A673 (cell line): ENCODE measurements around the gene POMP. TPM values are rescaled to one million over a fixed set of nuclear protein-coding genes. Genes with fewer than 3 reads are reported as not detected.
A peak's percentile ranks its signal among the peaks of the same experiment; 100 is the strongest.

Experiments used
- BruUV-seq: library from RNA; stranded (reverse); fragments of 400-500 nt; replicated peaks from 2 replicates; lab custom pipeline; 2021; lab: Mats Ljungman, UMichigan
- CTCF ChIA-PET: fragments of 300-600 bp; sonication (Branson Sonifier 250); formaldehyde crosslinking; loops from one replicate; lab custom pipeline; 2022; ENCODE audit warnings: antibody characterized with exemption; lab: Charles Lee
- POLR2A ChIA-PET: fragments of 300-600 bp; sonication (Branson Sonifier 250); formaldehyde crosslinking; loops from one replicate; lab custom pipeline; 2022; ENCODE audit warnings: antibody characterized with exemption; ENCODE audit not compliant: low non-redundant PET; lab: Charles Lee
- DNase-seq: peaks from one replicate; pipeline ENCODE4 v3.0.0-alpha.2; 2015; ENCODE audit warnings: low spot score
- H3K27ac ChIP-seq: fragments of 200-600 bp; sonication (generic); 2 replicates; pipeline ENCODE4 v1.5.1; 2016; ENCODE audit warnings: mixed run types, low read depth, mild to moderate bottlenecking, mixed read lengths, antibody characterized with exemption, low read length; ENCODE audit not compliant: poor library complexity, severe bottlenecking
- H3K27me3 ChIP-seq: fragments of 200-600 bp; sonication (generic); replicated peaks from 2 replicates; pipeline ENCODE4 v1.6.1; 2017; ENCODE audit warnings: mixed run types, low read depth, mild to moderate bottlenecking, mixed read lengths, antibody characterized with exemption, low read length; ENCODE audit not compliant: insufficient read depth, poor library complexity
- H3K36me3 ChIP-seq: fragments of 200-600 bp; sonication (generic); 2 replicates; pipeline ENCODE4 v1.6.1; 2016; ENCODE audit warnings: mixed run types, mild to moderate bottlenecking, mixed read lengths, antibody characterized with exemption, low read length; ENCODE audit not compliant: insufficient read depth, poor library complexity, severe bottlenecking
- H3K4me1 ChIP-seq: fragments of 200-600 bp; sonication (generic); 2 replicates; pipeline ENCODE4 v1.6.1; 2017; ENCODE audit warnings: mixed run types, mild to moderate bottlenecking, mixed read lengths, antibody characterized with exemption, low read length; ENCODE audit not compliant: insufficient read depth, poor library complexity, severe bottlenecking
- H3K4me3 ChIP-seq: fragments of 200-600 bp; sonication (generic); 2 replicates; pipeline ENCODE4 v1.5.1; 2016; ENCODE audit warnings: low read depth, mixed run types, mild to moderate bottlenecking, mixed read lengths, low read length; ENCODE audit not compliant: poor library complexity, severe bottlenecking
- H3K9me3 ChIP-seq: fragments of 200-600 bp; sonication (generic); 2 replicates; pipeline ENCODE4 v1.6.1; 2016; ENCODE audit warnings: mixed run types, low read depth, mild to moderate bottlenecking, mixed read lengths, antibody characterized with exemption, low read length; ENCODE audit not compliant: poor library complexity, severe bottlenecking
- CTCF ChIP-seq: fragments of 300-800, 200-600 bp; sonication (generic); conservative IDR thresholded peaks from 2 replicates; pipeline ENCODE4 v1.5.1; 2017; ENCODE audit warnings: low read depth, mild to moderate bottlenecking, antibody characterized with exemption, low read length, moderate library complexity, mixed read lengths
- EZH2 ChIP-seq: fragments of 200-600 bp; sonication (generic); IDR thresholded peaks from 2 replicates; pipeline ENCODE4 v1.6.1; 2017; ENCODE audit warnings: borderline replicate concordance, low read depth, mild to moderate bottlenecking, mixed read lengths, antibody characterized with exemption, low read length; ENCODE audit not compliant: poor library complexity, severe bottlenecking
- intact Hi-C: fragments of 100-400 bp; cut with micrococcal nuclease; formaldehyde crosslinking; loops from one replicate; pipeline ENCODE4 v1.10.0; 2022; ENCODE audit not compliant: unreplicated experiment
- total RNA-seq: library from RNA; stranded (reverse); gene quantifications from 2 replicates; pipeline ENCODE4 v1.2.3, GENCODE V29; 2021

Gene POMP
- total RNA-seq, 1 experiment from 2014 or later = 185 TPM

GRCh38 chr13:28621449-28621848, 37.5 kb upstream of the POMP start:
- Histone ChIP-seq H3K4me3 (no peak overlapping the region), H3K27ac (no peak overlapping the region), H3K27me3 (no peaks in the 10 kb centered on the region), H3K36me3 (no peaks in the 10 kb centered on the region), H3K4me1 (peaks cover 7% of the 10 kb centered on the region), H3K9me3 (no peaks in the 10 kb centered on the region)
- no peak for DNase-seq
- ChIA-PET CTCF (no interaction called here), POLR2A (no interaction called here)
- TF ChIP-seq CTCF (no peak), EZH2 (no peak)
- no TSS peak for BruUV-seq
- intact Hi-C loops = no loop called here

GRCh38 chr13:28622286-28622685, 36.6 kb upstream of the POMP start:
- peaks cover 14% of the 10 kb centered on the region for H3K4me1 ChIP-seq
- no peaks in the 10 kb centered on the region for H3K27me3 ChIP-seq
- DNase-seq = no peak
- TF ChIP-seq EZH2 (no peak), CTCF (no peak)
- ChIA-PET CTCF (no interaction called here), POLR2A (no interaction called here)
- intact Hi-C loops = no loop called here
- no peaks in the 10 kb centered on the region for H3K36me3 ChIP-seq
- no peak overlapping the region for H3K27ac ChIP-seq
- H3K9me3 ChIP-seq = no peaks in the 10 kb centered on the region
- no TSS peak for BruUV-seq
- no peak overlapping the region for H3K4me3 ChIP-seq

- CTCF ChIA-PET = interaction anchor here (0.6 kb wide), 1 partner anchor 12 kb away, joined by 3 read pairs; no protein-coding TSS in a partner anchor
- TF ChIP-seq CTCF = no peak
- TF ChIP-seq EZH2 = no peak
Measured at GRCh38 chr13:28623782-28624706, 34.9 kb upstream of the POMP start.

More at GRCh38 chr13:28623782-28624706, 34.9 kb upstream of the POMP start:
- no peak overlapping the region for H3K4me3 ChIP-seq
- peaks cover 14% of the 10 kb centered on the region for H3K4me1 ChIP-seq
- POLR2A ChIA-PET = no interaction called here
- no peaks in the 10 kb centered on the region for H3K9me3 ChIP-seq
- peaks cover 3% of the 10 kb centered on the region for H3K27me3 ChIP-seq
- DNase-seq = peak; percentile 27
- intact Hi-C loops = no loop called here
- no peaks in the 10 kb centered on the region for H3K36me3 ChIP-seq
- H3K27ac ChIP-seq = no peak overlapping the region
- BruUV-seq = no TSS peak
